ENCODE results near the gene LAMB1. TPM values are rescaled to one million over a fixed set of nuclear protein-coding genes. Genes with fewer than 3 reads are reported as not detected.

LAMB1 gene
- total and polyA plus RNA-seq, 2 of the 13 experiments (the other 11 are each of a cell fraction or from before 2014, with no cell fraction given): 109 to 124 TPM

GRCh38 chr7:107995184-107996071, 7.5 kb downstream of the LAMB1 start (continued):
- TF ChIP-seq ZBTB40 (IDR thresholded peaks at IDR 0.05): no peak
- TF ChIP-seq ZBTB40 (CRISPR knock-in tag; IDR thresholded peaks at IDR 0.05): no peak
- TF ChIP-seq ZNF121 (CRISPR knock-in tag; IDR thresholded peaks at IDR 0.05): no peak
- TF ChIP-seq, protein P1, sequence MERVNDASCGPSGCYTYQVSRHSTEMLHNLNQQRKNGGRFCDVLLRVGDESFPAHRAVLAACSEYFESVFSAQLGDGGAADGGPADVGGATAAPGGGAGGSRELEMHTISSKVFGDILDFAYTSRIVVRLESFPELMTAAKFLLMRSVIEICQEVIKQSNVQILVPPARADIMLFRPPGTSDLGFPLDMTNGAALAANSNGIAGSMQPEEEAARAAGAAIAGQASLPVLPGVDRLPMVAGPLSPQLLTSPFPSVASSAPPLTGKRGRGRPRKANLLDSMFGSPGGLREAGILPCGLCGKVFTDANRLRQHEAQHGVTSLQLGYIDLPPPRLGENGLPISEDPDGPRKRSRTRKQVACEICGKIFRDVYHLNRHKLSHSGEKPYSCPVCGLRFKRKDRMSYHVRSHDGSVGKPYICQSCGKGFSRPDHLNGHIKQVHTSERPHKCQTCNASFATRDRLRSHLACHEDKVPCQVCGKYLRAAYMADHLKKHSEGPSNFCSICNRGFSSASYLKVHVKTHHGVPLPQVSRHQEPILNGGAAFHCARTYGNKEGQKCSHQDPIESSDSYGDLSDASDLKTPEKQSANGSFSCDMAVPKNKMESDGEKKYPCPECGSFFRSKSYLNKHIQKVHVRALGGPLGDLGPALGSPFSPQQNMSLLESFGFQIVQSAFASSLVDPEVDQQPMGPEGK (CRISPR knock-in tag; IDR thresholded peaks at IDR 0.05): no peak
- no peak for TF ChIP-seq SCMH1 (CRISPR knock-in tag; IDR thresholded peaks at IDR 0.05; ENCODE audit: borderline replicate concordance)
- TF ChIP-seq NFYB (CRISPR knock-in tag; IDR thresholded peaks at IDR 0.05): no peak
- TF ChIP-seq, protein P2, sequence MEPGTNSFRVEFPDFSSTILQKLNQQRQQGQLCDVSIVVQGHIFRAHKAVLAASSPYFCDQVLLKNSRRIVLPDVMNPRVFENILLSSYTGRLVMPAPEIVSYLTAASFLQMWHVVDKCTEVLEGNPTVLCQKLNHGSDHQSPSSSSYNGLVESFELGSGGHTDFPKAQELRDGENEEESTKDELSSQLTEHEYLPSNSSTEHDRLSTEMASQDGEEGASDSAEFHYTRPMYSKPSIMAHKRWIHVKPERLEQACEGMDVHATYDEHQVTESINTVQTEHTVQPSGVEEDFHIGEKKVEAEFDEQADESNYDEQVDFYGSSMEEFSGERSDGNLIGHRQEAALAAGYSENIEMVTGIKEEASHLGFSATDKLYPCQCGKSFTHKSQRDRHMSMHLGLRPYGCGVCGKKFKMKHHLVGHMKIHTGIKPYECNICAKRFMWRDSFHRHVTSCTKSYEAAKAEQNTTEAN (CRISPR knock-in tag; conservative IDR thresholded peaks at IDR 0.05): no peak
- TF ChIP-seq, protein P3, sequence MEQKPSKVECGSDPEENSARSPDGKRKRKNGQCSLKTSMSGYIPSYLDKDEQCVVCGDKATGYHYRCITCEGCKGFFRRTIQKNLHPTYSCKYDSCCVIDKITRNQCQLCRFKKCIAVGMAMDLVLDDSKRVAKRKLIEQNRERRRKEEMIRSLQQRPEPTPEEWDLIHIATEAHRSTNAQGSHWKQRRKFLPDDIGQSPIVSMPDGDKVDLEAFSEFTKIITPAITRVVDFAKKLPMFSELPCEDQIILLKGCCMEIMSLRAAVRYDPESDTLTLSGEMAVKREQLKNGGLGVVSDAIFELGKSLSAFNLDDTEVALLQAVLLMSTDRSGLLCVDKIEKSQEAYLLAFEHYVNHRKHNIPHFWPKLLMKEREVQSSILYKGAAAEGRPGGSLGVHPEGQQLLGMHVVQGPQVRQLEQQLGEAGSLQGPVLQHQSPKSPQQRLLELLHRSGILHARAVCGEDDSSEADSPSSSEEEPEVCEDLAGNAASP (CRISPR knock-in tag; IDR thresholded peaks at IDR 0.05; ENCODE audit: borderline replicate concordance): peak; percentile 54; the same call in 1 of the 2 replicates
- TF ChIP-seq SIX1 (CRISPR knock-in tag; IDR thresholded peaks at IDR 0.05; ENCODE audit: borderline replicate concordance): peak; percentile 43; the same call in 1 of the 2 replicates
- peak; percentile 60 for TF ChIP-seq RARA (CRISPR knock-in tag; IDR thresholded peaks at IDR 0.05)
- no peak for TF ChIP-seq CCDC6 (CRISPR knock-in tag; IDR thresholded peaks at IDR 0.05)
- TF ChIP-seq ZNF747 (CRISPR knock-in tag; IDR thresholded peaks at IDR 0.05; ENCODE audit: borderline replicate concordance): no peak
- no peak for TF ChIP-seq CEBPB (IDR thresholded peaks at IDR 0.05; ENCODE audit: borderline replicate concordance, low read depth, low read length)
- TF ChIP-seq ZBTB1 (CRISPR knock-in tag; IDR thresholded peaks at IDR 0.05; ENCODE audit: borderline replicate concordance): no peak
- no peak; the same call in 1 of the 2 replicates for TF ChIP-seq SP5 (CRISPR knock-in tag; IDR thresholded peaks at IDR 0.05; ENCODE audit: borderline replicate concordance, low read depth)

Data from HepG2 (cell line).